GM12878 (cell line): ENCODE data around the gene CCDC112. TPM values are rescaled to one million over a fixed set of nuclear protein-coding genes. Genes with fewer than 3 reads are reported as not detected.

Experiments used
- ATAC-seq: fragments of 200-7000 bp; cut with Tn5 transposase; 3 replicates; pipeline ENCODE4 v1.9.1; 2020; ENCODE audit warnings: mild to moderate bottlenecking, moderate library complexity
- BruUV-seq: library from RNA; stranded (reverse); fragments of 400-500 nt; replicated peaks from 2 replicates; lab custom pipeline; 2021; lab: Mats Ljungman, UMichigan
- CTCF ChIA-PET: fragments of 300-600 bp; sonication (Branson Sonifier 250); formaldehyde crosslinking; extraction: SDS; loops from one replicate; lab custom pipeline; 2021; ENCODE audit warnings: inconsistent platforms; lab: Yijun Ruan, JAX
- POLR2A ChIA-PET: fragments of 350-600 bp; formaldehyde crosslinking; extraction: SDS; loops from one replicate; lab custom pipeline; 2021; ENCODE audit warnings: inconsistent platforms; lab: Charles Lee
- RAD21 ChIA-PET: fragments of 300-600 bp; sonication (Branson Sonifier 250); formaldehyde crosslinking; loops from one replicate; lab custom pipeline; 2023; ENCODE audit warnings: antibody characterized with exemption; ENCODE audit not compliant: unreplicated experiment; lab: Charles Lee
- SMC1A ChIA-PET: fragments of 300-600 bp; sonication (Branson Sonifier 250); formaldehyde crosslinking; loops from one replicate; lab custom pipeline; 2023; ENCODE audit not compliant: unreplicated experiment, uncharacterized antibody; lab: Charles Lee
- DNase-seq: peaks from one replicate; pipeline ENCODE4 v3.0.0-alpha.2; 2011; ENCODE audit warnings: low read depth, low spot score
- FAIRE-seq: peaks from 3 replicates; lab custom pipeline; 2011; peaks lifted over from hg19 to GRCh38; lab: Jason Lieb, UNC
- H2AFZ ChIP-seq: 2 replicates; pipeline ENCODE4 v1.6.0; 2011; ENCODE audit warnings: low read depth, low read length, control low read depth; ENCODE audit not compliant: control insufficient read depth
- H3K27ac ChIP-seq: 2 replicates; pipeline ENCODE4 v1.5.1; 2011; ENCODE audit warnings: control low read depth; ENCODE audit not compliant: control insufficient read depth, insufficient read depth
- H3K27me3 ChIP-seq, 2 experiments: replicated peaks in 1 of 2; 2 replicates each; pipeline versions ENCODE4 v1.6.0 to v1.6.1; 2011; ENCODE audit warnings: low read length in 1 of 2; ENCODE audit not compliant: control insufficient read depth in 2 of 2, insufficient read depth in 2 of 2
- H3K36me3 ChIP-seq, 2 experiments: 2 replicates each; pipeline ENCODE4 v1.5.1; 2011; ENCODE audit warnings: low read length in 1 of 2; ENCODE audit not compliant: control insufficient read depth in 2 of 2, insufficient read depth in 2 of 2
- H3K4me1 ChIP-seq: 2 replicates; pipeline ENCODE4 v1.6.1; 2011; ENCODE audit warnings: mild to moderate bottlenecking, low read length, moderate library complexity, mixed read lengths; ENCODE audit not compliant: control insufficient read depth, insufficient read depth
- H3K4me2 ChIP-seq: 2 replicates; pipeline ENCODE4 v1.6.0; 2011; ENCODE audit warnings: control low read depth; ENCODE audit not compliant: control insufficient read depth, insufficient read depth
- H3K4me3 ChIP-seq: fragments of 200-600 bp; sonication (generic); 2 replicates; pipeline ENCODE4 v1.5.1; 2016
- H3K79me2 ChIP-seq: 2 replicates; pipeline ENCODE4 v1.6.0; 2011; ENCODE audit warnings: low read length; ENCODE audit not compliant: control insufficient read depth, insufficient read depth
- H3K9ac ChIP-seq: 2 replicates; pipeline ENCODE4 v1.8.0; 2011; ENCODE audit warnings: low read length, control low read depth, mixed read lengths; ENCODE audit not compliant: control insufficient read depth, insufficient read depth
- H3K9me3 ChIP-seq: replicated peaks from 3 replicates; pipeline ENCODE4 v1.5.1; 2011; ENCODE audit warnings: mild to moderate bottlenecking, low read length; ENCODE audit not compliant: control insufficient read depth, insufficient read depth
- H4K20me1 ChIP-seq: 2 replicates; pipeline ENCODE4 v1.6.0; 2011; ENCODE audit not compliant: control insufficient read depth, insufficient read depth
- CTCF ChIP-seq, 3 experiments: IDR thresholded peaks in 2 of 3; conservative IDR thresholded peaks in 1 of 3; 2 replicates each; pipeline ENCODE4 v1.5.1; 2011; ENCODE audit warnings: low read depth in 3 of 3, low read length in 3 of 3, mild to moderate bottlenecking in 3 of 3, control low read depth in 2 of 3, moderate library complexity in 2 of 3, inconsistent platforms in 1 of 3, mixed read lengths in 1 of 3; ENCODE audit not compliant: control insufficient read depth in 2 of 3, insufficient read depth in 1 of 3; ENCODE audit errors: extremely low read depth in 1 of 3
- EZH2 ChIP-seq: IDR thresholded peaks from 2 replicates; pipeline ENCODE4 v1.6.1; 2012; ENCODE audit warnings: low read depth, mild to moderate bottlenecking, control low read depth, inconsistent platforms, low read length, borderline replicate concordance; ENCODE audit not compliant: control insufficient read depth
- HSF1 ChIP-seq: fragments of 150-350 bp; IDR thresholded peaks from 2 replicates; pipeline ENCODE4 v1.6.1; 2014; ENCODE audit warnings: mild to moderate bottlenecking, low read depth, low read length
- LARP7 ChIP-seq: fragments of 450-650 bp; IDR thresholded peaks from 2 replicates; pipeline ENCODE4 v1.6.1; 2017; ENCODE audit warnings: mild to moderate bottlenecking
- NFYA ChIP-seq: IDR thresholded peaks from 2 replicates; pipeline ENCODE4 v1.6.1; 2011; ENCODE audit warnings: low read depth, mild to moderate bottlenecking, low read length, improper control_type of control experiment, borderline replicate concordance
- NR2F1 ChIP-seq: fragments of 450-650 bp; conservative IDR thresholded peaks from 2 replicates; pipeline ENCODE4 v1.6.1; 2017; ENCODE audit warnings: mild to moderate bottlenecking
- RAD21 ChIP-seq: IDR thresholded peaks from 2 replicates; pipeline ENCODE4 v1.6.1; 2011; ENCODE audit warnings: mild to moderate bottlenecking, low read depth, low read length, moderate library complexity; ENCODE audit not compliant: insufficient read depth
- SMAD1 ChIP-seq: fragments of 450-650 bp; IDR thresholded peaks from 2 replicates; pipeline ENCODE4 v1.6.1; 2018; ENCODE audit warnings: mild to moderate bottlenecking, low read depth; ENCODE audit not compliant: partially characterized antibody
- SMC3 ChIP-seq: IDR thresholded peaks from 2 replicates; pipeline ENCODE4 v1.6.1; 2011; ENCODE audit warnings: low read length, improper control_type of control experiment, borderline replicate concordance
- YBX1 ChIP-seq: fragments of 450-650 bp; IDR thresholded peaks from 2 replicates; pipeline ENCODE4 v1.6.1; 2016; ENCODE audit warnings: antibody characterized with exemption
- ZBTB4 ChIP-seq: fragments of 450-650 bp; formaldehyde crosslinking; IDR thresholded peaks from 2 replicates; pipeline ENCODE4 v1.4.0; 2022; ENCODE audit warnings: mild to moderate bottlenecking, moderate library complexity
- WGBS: methylation state at CpG from one replicate; pipeline ENCODE4 v1.1.6; 2016; ENCODE audit warnings: low lambda C conversion rate; ENCODE audit not compliant: insufficient replicate concordance, insufficient coverage; ENCODE audit errors: missing lambda C conversion rate; 5-methylcytosine and 5-hydroxymethylcytosine counted together
- in situ Hi-C: fragments of 300-500 bp; cut with MboI; formaldehyde crosslinking; loops from 9 replicates; pipeline ENCODE4 v1.14.3; 2018; ENCODE audit warnings: mixed read lengths
- intact Hi-C: fragments of 100-400 bp; cut with micrococcal nuclease; formaldehyde crosslinking; loops from one replicate; pipeline ENCODE4 v1.14.2; 2022; ENCODE audit not compliant: unreplicated experiment
- polyA plus RNA-seq, 11 experiments: library from polyadenylated mRNA; depleted of rRNA in 4 of 11; unstranded in 6 of 11; stranded (reverse) in 5 of 11; fragments of >200 nt; fragmentation: Nextera tagmentation in 4 of 11; fragmentation: Illumina TruSeq in 1 of 11; extraction: Ambion mirVana in 4 of 11; extraction: Trizol in 1 of 11; gene quantifications; 1 replicate in 1 of 11; 2 replicates in 10 of 11; pipeline versions ENCODE4 v1.2.1 to v1.2.3, GENCODE V29; 2011 to 2016; ENCODE audit warnings: inconsistent platforms in 2 of 11, missing spikeins in 2 of 11, low read depth in 1 of 11
- total RNA-seq, 4 experiments: library from RNA; depleted of rRNA in 3 of 4; stranded (reverse); fragments of >200 nt in 3 of 4; fragmentation: Illumina TruSeq in 1 of 4; extraction: Trizol in 1 of 4; gene quantifications; 2 replicates each; pipeline versions ENCODE4 v1.2.1 to v1.2.3, GENCODE V29; 2013 to 2021

CCDC112 gene
- total and polyA plus RNA-seq, 10 of the 15 experiments (the other 5 are each of a cell fraction or from before 2014, with no cell fraction given), result 0.12 to 2.0 (median 0.58) TPM

- Histone ChIP-seq H3K9me3 (peaks cover 2% of the 10 kb centered on the region; the same call in 2 of the 3 replicates), H3K4me1 (no peaks in the 10 kb centered on the region), H3K4me2 (no peak overlapping the region), H3K36me3 (0 out of 4 replicates have a peak, but pooled peaks cover 0 to 4% of the 10 kb centered on the region in 2 experiments), H3K27ac (no peak overlapping the region), H3K27me3 (no peaks in the 10 kb centered on the region), H3K9ac (no peak overlapping the region), H3K4me3 (no peak overlapping the region), H4K20me1 (no peaks in the 10 kb centered on the region), H3K79me2 (no peaks in the 10 kb centered on the region; the same call in 1 of the 2 replicates), H2AFZ (no peak overlapping the region)
- ATAC-seq (peak; percentile 85), DNase-seq (peak; percentile 7), FAIRE-seq (peak; percentile 62)
- CTCF ChIA-PET, result interaction anchor here (0.7 to 4.8 kb wide), 20 partner anchors 12 to 443 kb away, joined by 3 to 72 read pairs (median 5); partner anchors contain the start of gene PGGT1B
- in situ Hi-C loops, result loop anchor here (10.0 to 25.0 kb wide), 2 partner anchors 452 to 784 kb away; no protein-coding TSS in a partner anchor
- 31% methylated on average over 3 of the region's 3 CpGs for WGBS
- POLR2A ChIA-PET, result no interaction called here
- RAD21 ChIA-PET, result interaction anchor here (0.7 to 4.9 kb wide), 14 partner anchors 15 to 886 kb away, joined by 3 to 49 read pairs (median 4); no protein-coding TSS in a partner anchor
- intact Hi-C loops, result loop anchor here (1.0 to 5.0 kb wide), 4 partner anchors 79 to 1569 kb away; partner anchors contain the start of gene TRIM36
- SMC1A ChIA-PET, result interaction anchor here (0.9 to 4.9 kb wide), 8 partner anchors 12 to 1567 kb away, joined by 3 to 65 read pairs (median 3); partner anchors contain the start of gene PGGT1B
- BruUV-seq, result no TSS peak
- TF ChIP-seq RAD21, result peak; percentile 81
- TF ChIP-seq EZH2, result no peak
- TF ChIP-seq YBX1, result no peak
- no peak for TF ChIP-seq HSF1
- no peak for TF ChIP-seq NFYA
- no peak for TF ChIP-seq LARP7
- peak; percentile 79 for TF ChIP-seq SMC3
- no peak for TF ChIP-seq SMAD1
- no peak for TF ChIP-seq NR2F1
- TF ChIP-seq ZBTB4, result no peak
- TF ChIP-seq CTCF (IDR thresholded peaks at IDR 0.05 in 2 of 3, conservative IDR thresholded peaks at IDR 0.05 in 1 of 3; ENCODE audit: control insufficient read depth in 2 of 3, extremely low read depth in 1 of 3, insufficient read depth in 1 of 3, low read depth in 3 of 3, low read length in 3 of 3), result peak; percentile 57 to 75 (median 64); a peak in 5 of 6 replicates
Measured at GRCh38 chr5:115246361-115246991, 50.0 kb downstream of the CCDC112 start.
